Lung (tissue), 12 donors: ENCODE measurements around the gene SLC35A4. TPM values are rescaled to one million over a fixed set of nuclear protein-coding genes. Genes with fewer than 3 reads are reported as not detected.

ENCODE experiments used
- ATAC-seq: fragments of 200-7000 bp; cut with Tn5 transposase; one replicate; pipeline ENCODE4 v1.9.1; 2020; ENCODE audit warnings: moderate number of reproducible peaks; ENCODE audit not compliant: insufficient read depth, low FRiP score
- DNase-seq, 3 donors: peaks; one replicate each; pipeline ENCODE4 v3.0.0-alpha.2; 2013 to 2017
- H3K27ac ChIP-seq, 2 donors: one replicate each; pipeline ENCODE4 v1.5.1; 2013; ENCODE audit warnings: mild to moderate bottlenecking in 2 of 2, moderate library complexity in 2 of 2, control low read depth in 1 of 2, inconsistent platforms in 1 of 2, low read depth in 1 of 2, low read length in 1 of 2
- H3K27me3 ChIP-seq, 3 donors: one replicate each; pipeline ENCODE4 v1.5.1; 2013; ENCODE audit warnings: low read length in 2 of 3; ENCODE audit not compliant: control insufficient read depth in 3 of 3, insufficient read depth in 3 of 3
- H3K36me3 ChIP-seq, 4 donors: one replicate each; pipeline ENCODE4 v1.5.1; 2013; ENCODE audit warnings: low read length in 4 of 4, mild to moderate bottlenecking in 1 of 4, moderate library complexity in 1 of 4; ENCODE audit not compliant: control insufficient read depth in 4 of 4, insufficient read depth in 4 of 4
- H3K4me1 ChIP-seq, 5 donors: one replicate each; pipeline ENCODE4 v1.5.1; 2013; ENCODE audit warnings: low read length in 5 of 5, mild to moderate bottlenecking in 2 of 5, moderate library complexity in 1 of 5; ENCODE audit not compliant: control insufficient read depth in 5 of 5, insufficient read depth in 5 of 5
- H3K4me3 ChIP-seq: one replicate; pipeline ENCODE4 v1.5.1; 2013; ENCODE audit warnings: mild to moderate bottlenecking, control low read depth, moderate library complexity
- H3K9ac ChIP-seq, 2 donors: one replicate each; pipeline ENCODE4 v1.5.1; 2013; ENCODE audit warnings: low read length in 2 of 2, control low read depth in 1 of 2; ENCODE audit not compliant: insufficient read depth in 1 of 2
- H3K9me3 ChIP-seq, 4 donors: one replicate each; pipeline ENCODE4 v1.5.1; 2013; ENCODE audit warnings: low read length in 3 of 4, mild to moderate bottlenecking in 1 of 4, moderate library complexity in 1 of 4; ENCODE audit not compliant: control insufficient read depth in 4 of 4, insufficient read depth in 3 of 4
- WGBS, 2 donors: extraction: QIAGEN DNeasy Blood & Tissue Kit; methylation state at CpG; one replicate each; pipeline ENCODE4 v1.1.7; 2013; 5-methylcytosine and 5-hydroxymethylcytosine counted together
- polyA plus RNA-seq, 2 donors: library from polyadenylated mRNA; stranded (reverse); fragments of 200-250 nt; gene quantifications; one replicate each; pipeline ENCODE4 v1.2.1, GENCODE V29; 2013
- total RNA-seq, 2 donors: library from RNA; depleted of rRNA in 1 of 2; stranded (reverse); fragments of >200 nt in 1 of 2; gene quantifications; one replicate each; pipeline ENCODE4 v1.2.1, GENCODE V29; 2014 to 2021
- TF ChIP-seq, protein P1 (sequence below): IDR thresholded peaks from 2 replicates; pipeline ENCODE4 v1.5.1; 2012; ENCODE audit warnings: mild to moderate bottlenecking; ENCODE audit errors: control extremely low read depth, extremely low read depth
- donor health status: control.
- donor health status: control.
- donor health status: Bipolar disorder and iron deficiency.
- donor health status: healthy.
- donor health status: DM: yes; HTN: yes; CAD: no.

SLC35A4 gene
- total and polyA plus RNA-seq, 4 donors = 10.7 to 94.4 (median 66.3) TPM

DNA sequence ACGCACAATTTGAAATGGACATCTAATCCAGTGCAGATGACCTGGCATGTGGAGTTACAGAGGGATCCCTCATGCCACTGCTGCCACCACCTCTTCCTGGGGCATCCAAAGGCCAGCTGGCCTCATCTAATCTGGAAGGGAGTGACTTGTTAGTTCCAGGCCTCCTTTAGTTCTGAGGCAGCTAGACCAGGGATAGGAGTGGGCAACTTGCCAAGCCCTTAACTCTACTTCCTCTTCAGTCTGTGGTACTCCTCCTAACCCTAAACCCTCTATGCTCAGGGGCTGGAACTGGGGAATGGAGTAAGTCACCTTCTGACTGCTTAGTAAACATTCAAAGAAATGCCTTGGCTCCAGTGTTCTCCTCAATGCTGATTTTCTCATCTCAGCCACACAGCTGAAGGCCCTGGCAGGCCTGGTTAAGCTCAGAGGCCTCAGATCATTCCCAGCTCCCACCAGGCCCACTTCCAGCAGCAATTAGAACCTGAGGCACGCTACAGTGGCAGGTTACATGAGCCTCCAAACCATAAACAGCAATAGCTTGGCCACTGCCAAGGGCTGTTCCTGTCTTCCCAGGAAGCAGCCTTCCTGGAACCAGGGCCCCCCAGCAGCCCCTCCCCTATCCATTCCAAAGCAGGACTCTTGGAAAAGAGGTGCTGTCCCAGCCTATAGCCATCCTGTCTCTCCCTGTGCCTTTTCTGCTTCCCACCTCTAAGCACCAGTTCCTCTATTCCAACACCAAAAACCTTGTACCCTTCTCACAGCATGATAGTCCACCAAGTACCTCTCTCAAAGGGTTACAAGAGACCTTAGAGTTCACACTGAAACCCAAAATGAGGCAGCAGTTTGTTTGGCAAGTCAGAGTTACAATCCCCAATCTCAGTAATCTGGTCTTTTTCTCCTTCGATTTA, 15.1 kb upstream of the SLC35A4 start:
- H3K9me3 ChIP-seq = no peaks in the 10 kb centered on the region
- ATAC-seq = no peak
- H3K27ac ChIP-seq = peak overlapping the region; percentile 6 to 95
- WGBS, 2 donors = 77 to 88% methylated on average over 3 of the region's 3 CpGs
- no peak overlapping the region for H3K4me3 ChIP-seq
- peak; percentile 39 to 66 (median 53) for DNase-seq
- H3K4me1 ChIP-seq = peaks cover 11 to 32% (median 29%) of the 10 kb centered on the region in 5 donors
- H3K36me3 ChIP-seq = peaks cover 5 to 31% (median 15%) of the 10 kb centered on the region in 4 donors
- H3K9ac ChIP-seq = no peak overlapping the region
- TF ChIP-seq, protein P1, sequence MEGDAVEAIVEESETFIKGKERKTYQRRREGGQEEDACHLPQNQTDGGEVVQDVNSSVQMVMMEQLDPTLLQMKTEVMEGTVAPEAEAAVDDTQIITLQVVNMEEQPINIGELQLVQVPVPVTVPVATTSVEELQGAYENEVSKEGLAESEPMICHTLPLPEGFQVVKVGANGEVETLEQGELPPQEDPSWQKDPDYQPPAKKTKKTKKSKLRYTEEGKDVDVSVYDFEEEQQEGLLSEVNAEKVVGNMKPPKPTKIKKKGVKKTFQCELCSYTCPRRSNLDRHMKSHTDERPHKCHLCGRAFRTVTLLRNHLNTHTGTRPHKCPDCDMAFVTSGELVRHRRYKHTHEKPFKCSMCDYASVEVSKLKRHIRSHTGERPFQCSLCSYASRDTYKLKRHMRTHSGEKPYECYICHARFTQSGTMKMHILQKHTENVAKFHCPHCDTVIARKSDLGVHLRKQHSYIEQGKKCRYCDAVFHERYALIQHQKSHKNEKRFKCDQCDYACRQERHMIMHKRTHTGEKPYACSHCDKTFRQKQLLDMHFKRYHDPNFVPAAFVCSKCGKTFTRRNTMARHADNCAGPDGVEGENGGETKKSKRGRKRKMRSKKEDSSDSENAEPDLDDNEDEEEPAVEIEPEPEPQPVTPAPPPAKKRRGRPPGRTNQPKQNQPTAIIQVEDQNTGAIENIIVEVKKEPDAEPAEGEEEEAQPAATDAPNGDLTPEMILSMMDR = no peak
- H3K27me3 ChIP-seq = no peaks in the 10 kb centered on the region

DNA sequence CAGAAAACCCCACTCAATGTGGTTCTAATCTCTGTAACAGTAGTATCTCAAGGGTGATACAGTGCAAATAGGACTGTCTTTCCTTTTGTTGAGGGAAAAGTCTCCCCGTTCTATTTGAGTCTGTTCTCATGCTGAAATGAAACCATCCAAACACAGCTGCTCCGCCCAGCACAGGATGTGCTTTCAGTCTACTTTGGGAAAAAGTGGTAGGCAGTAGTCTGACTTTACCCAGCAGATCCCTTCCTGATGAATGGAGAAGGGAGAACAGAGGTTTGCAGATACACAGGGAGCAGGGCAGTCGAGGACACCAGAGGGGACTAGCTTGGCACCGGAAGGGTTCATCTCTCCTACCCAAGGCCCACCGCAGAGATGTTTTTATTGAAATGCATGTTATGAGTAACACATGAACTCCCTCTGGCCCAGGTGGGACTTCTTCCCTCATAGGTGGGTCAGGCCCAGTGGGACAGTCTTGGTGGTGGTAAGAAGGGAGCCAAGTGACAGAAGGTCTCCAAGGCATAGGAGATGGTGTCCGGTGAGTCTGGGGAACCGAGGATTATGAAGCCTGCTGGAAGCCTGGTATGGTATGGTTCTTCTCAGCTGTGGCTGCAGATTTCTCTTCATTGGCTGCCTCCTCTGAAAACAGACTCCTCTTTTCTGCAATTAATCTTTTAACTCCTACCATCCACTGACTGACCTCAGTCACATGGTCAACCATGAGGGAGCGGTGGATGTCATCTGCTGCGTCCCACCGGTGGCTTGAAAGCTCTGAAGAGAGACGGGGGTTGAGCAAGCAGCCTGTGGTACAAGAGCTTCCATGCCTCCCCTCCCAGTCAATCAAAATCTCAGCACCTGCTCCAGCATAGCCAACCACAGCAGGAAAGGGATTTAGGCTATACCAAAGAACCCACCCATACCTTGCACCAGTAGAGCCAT, 14.2 kb upstream of the SLC35A4 start:
- Histone ChIP-seq H3K27ac (no peak overlapping the region), H3K9ac (no peak overlapping the region), H3K4me1 (peaks cover 11 to 32% (median 29%) of the 10 kb centered on the region in 5 donors), H3K36me3 (peaks cover 0 to 27% (median 12%) of the 10 kb centered on the region in 4 donors), H3K4me3 (no peak overlapping the region), H3K27me3 (no peaks in the 10 kb centered on the region), H3K9me3 (no peaks in the 10 kb centered on the region)
- TF ChIP-seq, protein P1 = no peak
- WGBS, 2 donors = 89% methylated on average over 11 of the region's 11 CpGs
- ATAC-seq = no peak
- no peak for DNase-seq

DNA sequence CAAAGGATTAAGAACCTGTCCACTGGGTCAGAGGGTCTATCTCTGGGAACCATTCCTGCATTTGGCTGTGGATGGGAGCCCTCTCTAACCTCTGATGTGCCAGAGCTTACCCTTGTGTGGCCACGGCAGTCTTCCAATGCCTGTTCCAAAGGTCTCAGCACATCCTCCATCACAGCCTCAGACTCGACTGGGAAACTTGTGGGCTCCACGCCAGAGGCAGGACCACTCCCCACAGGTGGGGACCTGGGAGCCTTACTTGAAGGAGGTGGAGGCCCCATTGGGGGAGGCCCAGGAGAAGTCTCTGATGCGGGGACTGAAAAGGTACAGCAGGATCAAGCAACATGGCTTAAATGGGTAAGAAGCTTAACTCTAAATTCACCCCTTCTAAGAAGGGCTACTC, 12.8 kb upstream of the SLC35A4 start:
- H3K4me1 ChIP-seq = peaks cover 9 to 39% (median 27%) of the 10 kb centered on the region in 5 donors

More for the DNA sequence above, 12.8 kb upstream of the SLC35A4 start:
- peaks cover 0 to 27% (median 12%) of the 10 kb centered on the region in 4 donors for H3K36me3 ChIP-seq
- H3K9ac ChIP-seq = no peak overlapping the region
- H3K4me3 ChIP-seq = no peak overlapping the region
- WGBS, 2 donors = 91 to 94% methylated on average over 4 of the region's 4 CpGs
- H3K27ac ChIP-seq = no peak overlapping the region
- no peaks in the 10 kb centered on the region for H3K27me3 ChIP-seq
- TF ChIP-seq, protein P1 = no peak
- ATAC-seq = no peak
- DNase-seq = no peak
- no peaks in the 10 kb centered on the region for H3K9me3 ChIP-seq
